Body of pancreas (tissue), 4 donors: ENCODE data around the gene ZNF18. TPM values are rescaled to one million over a fixed set of nuclear protein-coding genes. Genes with fewer than 3 reads are reported as not detected.

ENCODE experiments used
- ATAC-seq: fragments of 150-250 bp; one replicate; pipeline ENCODE4 v1.9.1; 2016
- DNase-seq, 4 donors: peaks; one replicate each; pipeline ENCODE4 v3.0.0-alpha.2; 2019
- H3K27ac ChIP-seq, 4 donors: fragments of 200-600 bp; sonication (generic); 1 replicate in 3 of 4; 2 replicates in 1 of 4; pipeline versions ENCODE4 v1.5.1 to v1.6.1; 2016 to 2019; ENCODE audit warnings: mild to moderate bottlenecking in 1 of 4, mixed read lengths in 1 of 4, moderate library complexity in 1 of 4
- H3K27me3 ChIP-seq, 2 donors: fragments of 200-600 bp; sonication (generic); one replicate each; pipeline ENCODE4 v1.6.0; 2016; ENCODE audit warnings: mild to moderate bottlenecking in 1 of 2
- H3K36me3 ChIP-seq, 2 donors: fragments of 200-600 bp; sonication (generic); replicated peaks in 1 of 2; 2 replicates each; pipeline ENCODE4 v1.5.1; 2016; ENCODE audit warnings: low read depth in 2 of 2; ENCODE audit not compliant: insufficient read depth in 1 of 2
- H3K4me1 ChIP-seq: fragments of 200-600 bp; sonication (generic); one replicate; pipeline ENCODE4 v1.6.0; 2016
- H3K4me3 ChIP-seq, 2 donors: fragments of 200-600 bp; sonication (generic); 1 replicate in 1 of 2; 2 replicates in 1 of 2; pipeline ENCODE4 v1.5.1; 2016 to 2019
- H3K9me3 ChIP-seq, 3 donors: fragments of 200-600 bp; sonication (generic); 1 replicate in 2 of 3; 2 replicates in 1 of 3; pipeline ENCODE4 v1.5.1; 2016
- CTCF ChIP-seq, 7 experiments: fragments of 450-650 bp in 4 of 7; fragments of 200-600 bp in 3 of 7; sonication (generic) in 3 of 7; IDR thresholded peaks; one replicate each; pipeline ENCODE4 v1.5.1; 2016 to 2019; ENCODE audit warnings: antibody characterized with exemption in 7 of 7
- POLR2A ChIP-seq, 3 donors: fragments of 450-650 bp; IDR thresholded peaks; one replicate each; pipeline ENCODE4 v1.6.1; 2016; ENCODE audit warnings: antibody characterized with exemption in 3 of 3, mild to moderate bottlenecking in 2 of 3
- WGBS, 2 donors: methylation state at CpG; one replicate each; pipeline ENCODE4 v1.1.5; 2017; 5-methylcytosine and 5-hydroxymethylcytosine counted together
- intact Hi-C: fragments of 100-400 bp; cut with DNase I; formaldehyde crosslinking; loops from one replicate; pipeline ENCODE4 v1.15.1; 2023
- small RNA-seq: library from RNA; depleted of rRNA; stranded (forward); fragments of <200 nt; gene quantifications from one replicate; pipeline ENCODE3, GENCODE V24; 2016
- total RNA-seq, 2 donors: library from RNA; depleted of rRNA; stranded (reverse); fragments of >200 nt; gene quantifications; one replicate each; pipeline ENCODE4 v1.1.0, GENCODE V29; 2016

ZNF18 gene
- total RNA-seq, 2 donors from 2014 or later = 4.3 to 7.0 TPM

DNA sequence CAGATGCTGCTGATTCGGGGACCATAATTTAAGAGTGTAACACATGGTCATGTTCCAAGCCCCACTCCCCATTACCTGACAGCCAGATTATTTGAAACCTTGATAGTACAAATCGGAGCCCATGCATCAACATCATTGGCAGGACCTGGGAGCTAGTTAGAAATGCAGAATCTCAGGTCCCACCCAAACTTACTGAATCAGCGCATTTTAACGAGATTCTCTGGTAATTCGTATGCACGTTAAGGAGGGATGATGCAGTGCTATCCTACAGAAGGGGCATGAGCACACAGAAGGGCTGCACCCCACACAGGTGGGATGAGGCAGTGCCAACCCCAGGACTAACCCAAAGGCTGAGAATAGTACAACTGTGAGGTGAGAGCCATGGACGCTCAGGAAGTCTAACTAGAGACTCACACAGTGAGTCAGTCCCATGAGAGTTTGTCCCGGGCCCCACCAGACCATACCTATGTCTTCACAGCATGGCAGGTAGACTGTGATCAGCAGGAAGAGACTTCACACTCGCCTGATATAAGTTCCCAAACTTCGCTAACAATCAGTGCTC lies 64.9 kb downstream of the ZNF18 start:
- no peak overlapping the region for H3K27ac ChIP-seq
- no peak for ATAC-seq
- intact Hi-C loops = no loop called here

DNA sequence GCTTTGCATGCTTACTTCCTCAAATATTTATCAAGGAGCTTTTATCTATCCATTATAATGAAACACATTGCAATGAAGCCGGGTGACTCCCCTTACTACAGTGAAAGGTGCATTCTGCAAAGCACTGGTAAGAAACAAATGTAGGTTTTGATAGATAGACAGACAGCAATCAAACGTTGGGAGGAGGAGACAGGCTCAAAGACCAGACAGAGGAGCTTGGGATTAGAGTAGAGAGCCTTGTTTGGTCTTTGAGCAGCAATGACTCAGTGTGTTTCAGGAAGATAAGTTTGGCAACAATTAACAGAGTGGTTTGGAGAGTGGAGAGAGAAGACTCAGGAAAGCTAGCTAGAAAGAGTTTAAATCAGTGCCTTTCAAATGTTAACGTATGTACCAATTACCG lies 68.8 kb downstream of the ZNF18 start:
- no peaks in the 10 kb centered on the region for H3K27me3 ChIP-seq
- intact Hi-C loops = no loop called here
- TF ChIP-seq CTCF (IDR thresholded peaks at IDR 0.05) (no peak), POLR2A (IDR thresholded peaks at IDR 0.05) (no peak)
- no peaks in the 10 kb centered on the region for H3K36me3 ChIP-seq
- no peak overlapping the region for H3K27ac ChIP-seq
- 26 to 31% methylated on average over 4 of the region's 4 CpGs for WGBS, 2 donors
- no peak for DNase-seq
- H3K4me3 ChIP-seq = no peak overlapping the region
- H3K4me1 ChIP-seq = no peaks in the 10 kb centered on the region
- no peaks in the 10 kb centered on the region for H3K9me3 ChIP-seq
- no peak for ATAC-seq

More for the DNA sequence above, 64.9 kb downstream of the ZNF18 start:
- Histone ChIP-seq H3K9me3 (no peaks in the 10 kb centered on the region), H3K4me1 (no peaks in the 10 kb centered on the region), H3K4me3 (no peak overlapping the region), H3K27me3 (no peaks in the 10 kb centered on the region), H3K36me3 (no peaks in the 10 kb centered on the region)
- no peak for TF ChIP-seq CTCF (IDR thresholded peaks at IDR 0.05)
- no peak for TF ChIP-seq POLR2A (IDR thresholded peaks at IDR 0.05)
- DNase-seq = no peak
- 74 to 79% methylated on average over 8 to 10 of the region's 10 CpGs for WGBS, 2 donors

Small RNA genes lying within 50 kb of the gene (small RNA-seq; reads per million reads assigned to genes)
- not detected for gene RNU11-2P

Other genes with a start within 250 kb of the ZNF18 start
- 10 to 100 TPM; 12.5 to 15.2 TPM for gene MAP2K4, start 23.4 kb upstream of the ZNF18 start, total RNA-seq